Pancreas (tissue), 10 donors: ENCODE results near the gene HBG1. TPM values are rescaled to one million over a fixed set of nuclear protein-coding genes. Genes with fewer than 3 reads are reported as not detected.
A peak's percentile ranks its signal among the peaks of the same experiment; 100 is the strongest.

ENCODE experiments used
- ATAC-seq, 4 donors: fragments of 200-7000 bp; cut with Tn5 transposase; one replicate each; pipeline versions ENCODE4 v1.8.0 to v1.9.1; 2020; ENCODE audit warnings: mild to moderate bottlenecking in 4 of 4, moderate library complexity in 4 of 4
- DNase-seq, 6 donors: peaks; one replicate each; pipeline ENCODE4 v3.0.0-alpha.2; 2020
- FAIRE-seq: peaks from 2 replicates; lab custom pipeline; 2012; peaks lifted over from hg19 to GRCh38; lab: Jason Lieb, UNC
- H3K27ac ChIP-seq, 4 donors: fragments of 200-600 bp; sonication (generic); 1 replicate in 3 of 4; 2 replicates in 1 of 4; pipeline versions ENCODE4 v1.5.0 to v1.8.0; 2020
- H3K27me3 ChIP-seq, 4 donors: fragments of 200-600 bp; one replicate each; pipeline ENCODE4 v1.8.0; 2021
- H3K36me3 ChIP-seq, 3 donors: fragments of 200-600 bp; sonication (generic) in 1 of 3; one replicate each; pipeline versions ENCODE4 v1.5.0 to v1.8.0; 2020 to 2021
- H3K4me1 ChIP-seq, 3 donors: fragments of 200-600 bp; one replicate each; pipeline ENCODE4 v1.8.0; 2021
- H3K4me3 ChIP-seq, 4 donors: fragments of 200-600 bp; sonication (generic) in 2 of 4; one replicate each; pipeline versions ENCODE4 v1.5.0 to v1.8.0; 2020 to 2021
- H3K9me3 ChIP-seq, 4 donors: fragments of 200-600 bp; one replicate each; pipeline ENCODE4 v1.8.0; 2021
- WGBS, 2 donors: extraction: QIAGEN DNeasy Blood & Tissue Kit; methylation state at CpG; one replicate each; pipeline ENCODE4 v1.1.7; 2013; 5-methylcytosine and 5-hydroxymethylcytosine counted together
- intact Hi-C, 3 donors: fragments of 100-400 bp; cut with DNase I; formaldehyde crosslinking; loops; one replicate each; pipeline versions ENCODE4 v1.11.1 to v1.14.2; 2022
- polyA plus RNA-seq, 2 donors: library from polyadenylated mRNA; stranded (reverse); fragments of 200-250 nt; gene quantifications; one replicate each; pipeline ENCODE4 v1.2.3, GENCODE V29; 2013
- total RNA-seq, 6 donors: library from RNA; stranded (reverse); fragmentation: NEBNext Ultra II Directional in 4 of 6; extraction: Animal tissue kit (Norgen Biotek cat#: 25700) in 4 of 6; gene quantifications; one replicate each; pipeline versions ENCODE4 v1.2.1 to v1.2.4, GENCODE V29; 2021 to 2023
- TF ChIP-seq, protein P1 (sequence below), 4 donors: fragments of 200-600 bp; sonication (generic) in 3 of 4; IDR thresholded peaks; one replicate each; pipeline versions ENCODE4 v1.5.0 to v1.8.0; 2021; ENCODE audit warnings: antibody characterized with exemption in 4 of 4
- donor health status: healthy with polysubstance abuse.
- donor health status: DM: no; HTN: no; CAD: no; lungs with moderate emphysema.
- donor health status: DM: no; HTN: no; CAD: no.
- donor health status: control.
- donor health status: control.
- donor health status: Bipolar disorder and iron deficiency.
- donor health status: DM: yes; HTN: yes; CAD: no.
- donor health status: DM: no; HTN: no; CAD: no.
- donor health status: DM: no; HTN: no; CAD: no.
- donor health status: DM: yes; HTN: yes; CAD: no.

The HBG1 gene
- total and polyA plus RNA-seq, 8 donors: 3.3 TPM; not detected in 7

DNA sequence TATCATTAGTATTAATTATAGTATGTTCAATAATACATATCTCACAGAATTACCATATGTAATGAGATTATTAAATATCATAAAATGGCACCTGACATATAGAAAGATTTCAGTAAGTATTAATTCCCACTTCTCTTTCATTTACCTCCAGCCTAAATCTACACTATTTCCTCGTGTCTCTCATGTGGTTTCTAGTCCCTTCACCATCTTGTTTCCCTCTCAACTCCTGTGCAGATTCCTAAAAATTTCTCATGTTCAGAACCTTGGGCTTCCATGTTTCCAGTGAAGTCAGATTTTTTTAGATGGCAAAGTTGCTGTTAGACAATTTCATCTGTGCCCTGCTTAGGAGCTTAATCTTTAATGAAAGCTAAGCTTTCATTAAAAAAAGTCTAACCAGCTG lies 34.2 kb upstream of the HBG1 start:
- DNase-seq (no peak), ATAC-seq (no peak), FAIRE-seq (no peak)
- H3K27me3 ChIP-seq: no peaks in the 10 kb centered on the region
- H3K4me1 ChIP-seq: no peaks in the 10 kb centered on the region
- TF ChIP-seq, protein P1, sequence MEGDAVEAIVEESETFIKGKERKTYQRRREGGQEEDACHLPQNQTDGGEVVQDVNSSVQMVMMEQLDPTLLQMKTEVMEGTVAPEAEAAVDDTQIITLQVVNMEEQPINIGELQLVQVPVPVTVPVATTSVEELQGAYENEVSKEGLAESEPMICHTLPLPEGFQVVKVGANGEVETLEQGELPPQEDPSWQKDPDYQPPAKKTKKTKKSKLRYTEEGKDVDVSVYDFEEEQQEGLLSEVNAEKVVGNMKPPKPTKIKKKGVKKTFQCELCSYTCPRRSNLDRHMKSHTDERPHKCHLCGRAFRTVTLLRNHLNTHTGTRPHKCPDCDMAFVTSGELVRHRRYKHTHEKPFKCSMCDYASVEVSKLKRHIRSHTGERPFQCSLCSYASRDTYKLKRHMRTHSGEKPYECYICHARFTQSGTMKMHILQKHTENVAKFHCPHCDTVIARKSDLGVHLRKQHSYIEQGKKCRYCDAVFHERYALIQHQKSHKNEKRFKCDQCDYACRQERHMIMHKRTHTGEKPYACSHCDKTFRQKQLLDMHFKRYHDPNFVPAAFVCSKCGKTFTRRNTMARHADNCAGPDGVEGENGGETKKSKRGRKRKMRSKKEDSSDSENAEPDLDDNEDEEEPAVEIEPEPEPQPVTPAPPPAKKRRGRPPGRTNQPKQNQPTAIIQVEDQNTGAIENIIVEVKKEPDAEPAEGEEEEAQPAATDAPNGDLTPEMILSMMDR (IDR thresholded peaks at IDR 0.05): no peak
- WGBS, 2 donors: 34 to 47% methylated on average over 1 of the region's 1 CpG
- no peak overlapping the region for H3K27ac ChIP-seq
- H3K9me3 ChIP-seq: no peaks in the 10 kb centered on the region
- intact Hi-C loops: no loop called here
- H3K4me3 ChIP-seq: no peak overlapping the region
- no peaks in the 10 kb centered on the region for H3K36me3 ChIP-seq

DNA sequence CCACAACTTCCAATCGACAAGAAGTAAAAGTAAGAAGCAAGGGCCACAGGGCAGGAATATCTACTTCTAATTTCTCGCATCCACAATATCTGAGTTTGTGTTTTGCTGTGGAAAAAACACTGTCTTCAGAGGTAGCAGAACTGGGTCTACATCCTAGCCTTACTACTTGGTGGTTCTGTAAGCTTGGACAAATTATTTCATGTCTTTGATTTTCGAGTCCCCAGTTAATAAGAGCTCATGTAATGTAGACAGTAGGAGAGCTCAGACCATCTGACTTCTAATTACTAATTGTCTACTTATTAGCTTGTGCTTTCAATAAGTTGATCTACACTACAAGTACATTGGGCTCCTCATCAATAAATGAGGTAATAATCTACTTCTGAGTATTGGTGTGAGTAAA lies 33.4 kb upstream of the HBG1 start:
- TF ChIP-seq, protein P1 (IDR thresholded peaks at IDR 0.05): no peak
- H3K4me3 ChIP-seq: no peak overlapping the region
- 57 to 66% methylated on average over 3 of the region's 3 CpGs for WGBS, 2 donors
- H3K27me3 ChIP-seq: no peaks in the 10 kb centered on the region
- no peak overlapping the region for H3K27ac ChIP-seq
- no peak for DNase-seq
- no peak for FAIRE-seq
- ATAC-seq: no peak
- intact Hi-C loops: no loop called here
- no peaks in the 10 kb centered on the region for H3K9me3 ChIP-seq
- no peaks in the 10 kb centered on the region for H3K36me3 ChIP-seq
- H3K4me1 ChIP-seq: no peaks in the 10 kb centered on the region

DNA sequence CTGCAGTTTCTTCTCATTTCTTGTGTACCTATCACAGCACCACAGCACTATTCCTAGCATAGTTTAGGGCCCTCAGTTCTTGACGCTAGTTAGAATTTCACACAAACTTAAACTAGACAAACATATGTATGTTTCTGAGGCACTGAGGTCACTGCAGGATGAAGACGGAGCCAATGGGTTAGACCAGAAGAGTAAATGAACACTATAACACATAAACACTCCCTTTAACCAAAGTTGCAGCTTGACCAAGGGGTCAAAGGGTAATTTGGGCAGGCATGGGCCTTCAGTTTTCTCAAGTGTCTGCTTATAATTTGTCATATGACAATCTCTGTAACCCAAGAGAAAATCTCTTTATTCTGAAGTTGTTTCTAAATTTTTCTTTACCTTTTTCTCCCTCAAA lies 33.0 kb upstream of the HBG1 start:
- FAIRE-seq (no peak), ATAC-seq (no peak), DNase-seq (no peak)
- TF ChIP-seq, protein P1 (IDR thresholded peaks at IDR 0.05): no peak
- Histone ChIP-seq H3K9me3 (no peaks in the 10 kb centered on the region), H3K27me3 (no peaks in the 10 kb centered on the region), H3K4me3 (no peak overlapping the region), H3K27ac (no peak overlapping the region), H3K36me3 (no peaks in the 10 kb centered on the region), H3K4me1 (no peaks in the 10 kb centered on the region)
- intact Hi-C loops: no loop called here
- WGBS, 2 donors: 76 to 79% methylated on average over 2 of the region's 2 CpGs

DNA sequence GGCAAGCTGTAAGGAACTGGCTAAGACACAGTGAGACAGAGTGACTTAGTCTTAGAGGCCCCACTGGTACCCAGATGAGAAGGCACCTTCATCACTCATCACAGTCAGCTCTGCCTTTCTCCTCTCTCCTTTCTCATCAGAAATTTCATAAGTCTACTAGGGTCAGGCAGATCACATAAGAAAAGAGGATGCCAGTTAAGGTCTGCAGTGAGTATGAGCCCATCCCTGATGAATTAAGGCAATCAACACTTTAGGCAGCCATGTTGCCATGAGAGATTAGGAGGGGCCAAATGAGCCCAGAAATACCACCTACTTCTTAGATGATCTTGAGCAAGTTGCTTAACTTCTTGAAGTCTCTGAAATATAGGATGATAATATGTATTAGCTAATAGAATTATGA lies 31.9 kb upstream of the HBG1 start:
- FAIRE-seq (no peak), ATAC-seq (no peak), DNase-seq (no peak)
- Histone ChIP-seq H3K9me3 (no peaks in the 10 kb centered on the region), H3K27me3 (no peaks in the 10 kb centered on the region), H3K27ac (no peak overlapping the region), H3K36me3 (no peaks in the 10 kb centered on the region), H3K4me1 (no peaks in the 10 kb centered on the region), H3K4me3 (no peak overlapping the region)
- TF ChIP-seq, protein P1 (IDR thresholded peaks at IDR 0.05): no peak
- intact Hi-C loops: no loop called here

DNA sequence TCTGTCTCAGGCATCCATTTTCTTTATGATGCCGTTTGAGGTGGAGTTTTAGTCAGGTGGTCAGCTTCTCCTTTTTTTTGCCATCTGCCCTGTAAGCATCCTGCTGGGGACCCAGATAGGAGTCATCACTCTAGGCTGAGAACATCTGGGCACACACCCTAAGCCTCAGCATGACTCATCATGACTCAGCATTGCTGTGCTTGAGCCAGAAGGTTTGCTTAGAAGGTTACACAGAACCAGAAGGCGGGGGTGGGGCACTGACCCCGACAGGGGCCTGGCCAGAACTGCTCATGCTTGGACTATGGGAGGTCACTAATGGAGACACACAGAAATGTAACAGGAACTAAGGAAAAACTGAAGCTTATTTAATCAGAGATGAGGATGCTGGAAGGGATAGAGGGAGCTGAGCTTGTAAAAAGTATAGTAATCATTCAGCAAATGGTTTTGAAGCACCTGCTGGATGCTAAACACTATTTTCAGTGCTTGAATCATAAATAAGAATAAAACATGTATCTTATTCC lies 31.0 kb upstream of the HBG1 start:
- TF ChIP-seq, protein P1 (IDR thresholded peaks at IDR 0.05): no peak
- H3K4me1 ChIP-seq: no peaks in the 10 kb centered on the region
- FAIRE-seq: no peak
- peak in 3 of 4 donors; percentile 51 to 63 (median 53) for ATAC-seq
- no peak overlapping the region for H3K27ac ChIP-seq
- no peaks in the 10 kb centered on the region for H3K36me3 ChIP-seq
- intact Hi-C loops: no loop called here
- no peaks in the 10 kb centered on the region for H3K27me3 ChIP-seq
- no peak overlapping the region for H3K4me3 ChIP-seq
- 53 to 68% methylated on average over 3 of the region's 3 CpGs for WGBS, 2 donors
- peak in 2 of 6 donors; percentile 4 to 19 for DNase-seq
- H3K9me3 ChIP-seq: no peaks in the 10 kb centered on the region
